Karpas-422 (cell line): ENCODE data around the gene MAP2K3. TPM values are rescaled to one million over a fixed set of nuclear protein-coding genes. Genes with fewer than 3 reads are reported as not detected.

Experiments used
- DNase-seq: peaks from one replicate; pipeline ENCODE4 v3.0.0-alpha.2; 2015
- H2AFZ ChIP-seq: fragments of 200-600 bp; sonication (generic); 2 replicates; pipeline ENCODE4 v1.6.1; 2014; ENCODE audit warnings: antibody characterized with exemption, low read length, mixed read lengths
- H3K27ac ChIP-seq: fragments of 200-600 bp; sonication (generic); 2 replicates; pipeline ENCODE4 v1.5.1; 2014; ENCODE audit warnings: mild to moderate bottlenecking, low read length, moderate library complexity
- H3K27me3 ChIP-seq: fragments of 200-600 bp; sonication (generic); 2 replicates; pipeline ENCODE4 v1.6.1; 2014; ENCODE audit warnings: low read length, mixed read lengths
- H3K36me3 ChIP-seq: fragments of 200-600 bp; sonication (generic); 2 replicates; pipeline ENCODE4 v1.6.1; 2014; ENCODE audit warnings: low read length, mixed read lengths; ENCODE audit not compliant: insufficient read depth
- H3K4me1 ChIP-seq: fragments of 200-600 bp; sonication (generic); 2 replicates; pipeline ENCODE4 v1.6.1; 2014; ENCODE audit warnings: mild to moderate bottlenecking, low read length, mixed read lengths
- H3K4me2 ChIP-seq: fragments of 200-600 bp; sonication (generic); 2 replicates; pipeline ENCODE4 v1.6.1; 2014; ENCODE audit warnings: low read length, low read depth, mild to moderate bottlenecking; ENCODE audit not compliant: poor library complexity, severe bottlenecking
- H3K4me3 ChIP-seq: fragments of 200-600 bp; sonication (generic); 2 replicates; pipeline ENCODE4 v1.5.1; 2014; ENCODE audit warnings: mild to moderate bottlenecking, antibody characterized with exemption, low read length, mixed read lengths
- H3K79me2 ChIP-seq: fragments of 200-600 bp; sonication (generic); 2 replicates; pipeline ENCODE4 v1.6.1; 2014; ENCODE audit warnings: mild to moderate bottlenecking, low read length, mixed read lengths
- H3K9ac ChIP-seq: fragments of 200-600 bp; sonication (generic); 2 replicates; pipeline ENCODE4 v1.6.0; 2014; ENCODE audit warnings: low read length
- H3K9me2 ChIP-seq: fragments of 200-600 bp; sonication (generic), shearing (Covaris generic); replicated peaks from 2 replicates; pipeline ENCODE4 v1.6.0; 2014; ENCODE audit warnings: mild to moderate bottlenecking, low read length, moderate library complexity; ENCODE audit not compliant: insufficient read depth
- H3K9me3 ChIP-seq: fragments of 300-700, 200-600 bp; sonication (generic); 2 replicates; pipeline ENCODE4 v1.6.1; 2014; ENCODE audit warnings: low read length, mixed read lengths
- H4K20me1 ChIP-seq: fragments of 200-600 bp; sonication (generic); 2 replicates; pipeline ENCODE4 v1.6.1; 2014; ENCODE audit warnings: mild to moderate bottlenecking, antibody characterized with exemption, low read length, low read depth; ENCODE audit not compliant: insufficient read depth
- total RNA-seq: library from RNA; depleted of rRNA; stranded (reverse); fragments of >200 nt; shearing (Covaris generic); gene quantifications from 2 replicates; pipeline ENCODE4 v1.2.3, GENCODE V29; 2014; ENCODE audit warnings: low replicate concordance

Gene MAP2K3
- total RNA-seq, 1 experiment from 2014 or later, result 49.4 TPM

- Histone ChIP-seq H3K36me3 (no peaks in the 10 kb centered on the region), H3K9me3 (no peaks in the 10 kb centered on the region), H3K79me2 (no peaks in the 10 kb centered on the region), H3K9ac (no peak overlapping the region), H4K20me1 (no peaks in the 10 kb centered on the region), H3K9me2 (no peaks in the 10 kb centered on the region), H3K4me3 (no peak overlapping the region), H2AFZ (no peak overlapping the region), H3K27me3 (no peaks in the 10 kb centered on the region), H3K4me2 (no peak overlapping the region), H3K27ac (no peak overlapping the region), H3K4me1 (no peaks in the 10 kb centered on the region)
- DNase-seq, result no peak
Measured at GRCh38 chr17:21263376-21263775, 21.1 kb upstream of the MAP2K3 start.

GRCh38 chr17:21268596-21269188 is 15.8 kb upstream of the MAP2K3 start:
- no peaks in the 10 kb centered on the region for H3K9me3 ChIP-seq
- H3K4me1 ChIP-seq, result peaks cover 7% of the 10 kb centered on the region
- no peak overlapping the region for H3K9ac ChIP-seq
- no peaks in the 10 kb centered on the region for H3K9me2 ChIP-seq
- H4K20me1 ChIP-seq, result no peaks in the 10 kb centered on the region
- H3K27me3 ChIP-seq, result no peaks in the 10 kb centered on the region
- DNase-seq, result no peak
- no peaks in the 10 kb centered on the region for H3K79me2 ChIP-seq
- H2AFZ ChIP-seq, result no peak overlapping the region
- no peaks in the 10 kb centered on the region for H3K36me3 ChIP-seq
- no peak overlapping the region for H3K27ac ChIP-seq
- H3K4me2 ChIP-seq, result no peak overlapping the region
- H3K4me3 ChIP-seq, result no peak overlapping the region

- H3K9me2 ChIP-seq, result no peaks in the 10 kb centered on the region
- no peaks in the 10 kb centered on the region for H3K36me3 ChIP-seq
- H3K4me1 ChIP-seq, result peaks cover 12% of the 10 kb centered on the region
- H3K4me2 ChIP-seq, result no peak overlapping the region
- no peak overlapping the region for H3K4me3 ChIP-seq
- no peak for DNase-seq
- H2AFZ ChIP-seq, result no peak overlapping the region
- no peaks in the 10 kb centered on the region for H3K9me3 ChIP-seq
- H3K79me2 ChIP-seq, result no peaks in the 10 kb centered on the region
- H3K27ac ChIP-seq, result no peak overlapping the region
- H3K9ac ChIP-seq, result no peak overlapping the region
- no peaks in the 10 kb centered on the region for H3K27me3 ChIP-seq
- no peaks in the 10 kb centered on the region for H4K20me1 ChIP-seq
Measured at GRCh38 chr17:21269394-21269793, 15.1 kb upstream of the MAP2K3 start.

GRCh38 chr17:21271454-21272183 is 12.9 kb upstream of the MAP2K3 start:
- DNase-seq, result no peak
- no peaks in the 10 kb centered on the region for H3K79me2 ChIP-seq
- H2AFZ ChIP-seq, result no peak overlapping the region
- no peaks in the 10 kb centered on the region for H4K20me1 ChIP-seq
- no peak overlapping the region for H3K27ac ChIP-seq
- H3K4me2 ChIP-seq, result no peak overlapping the region
- no peak overlapping the region for H3K4me3 ChIP-seq
- peaks cover 33% of the 10 kb centered on the region for H3K4me1 ChIP-seq
- no peaks in the 10 kb centered on the region for H3K9me2 ChIP-seq
- H3K27me3 ChIP-seq, result no peaks in the 10 kb centered on the region
- H3K9ac ChIP-seq, result no peak overlapping the region
- H3K9me3 ChIP-seq, result no peaks in the 10 kb centered on the region
- no peaks in the 10 kb centered on the region for H3K36me3 ChIP-seq

GRCh38 chr17:21272250-21272649 is 12.3 kb upstream of the MAP2K3 start:
- Histone ChIP-seq H3K4me1 (peaks cover 33% of the 10 kb centered on the region), H4K20me1 (no peaks in the 10 kb centered on the region), H3K27me3 (no peaks in the 10 kb centered on the region), H3K36me3 (no peaks in the 10 kb centered on the region), H3K79me2 (no peaks in the 10 kb centered on the region), H3K4me3 (no peak overlapping the region), H3K9me2 (no peaks in the 10 kb centered on the region), H2AFZ (no peak overlapping the region), H3K27ac (no peak overlapping the region), H3K9me3 (no peaks in the 10 kb centered on the region), H3K9ac (no peak overlapping the region), H3K4me2 (no peak overlapping the region)
- no peak for DNase-seq

GRCh38 chr17:21272881-21273792 is 11.4 kb upstream of the MAP2K3 start:
- no peaks in the 10 kb centered on the region for H3K9me3 ChIP-seq
- H3K9me2 ChIP-seq, result no peaks in the 10 kb centered on the region
- no peak overlapping the region for H2AFZ ChIP-seq
- H3K27ac ChIP-seq, result no peak overlapping the region
- H3K27me3 ChIP-seq, result no peaks in the 10 kb centered on the region
- H3K36me3 ChIP-seq, result no peaks in the 10 kb centered on the region
- no peaks in the 10 kb centered on the region for H3K79me2 ChIP-seq
- no peaks in the 10 kb centered on the region for H4K20me1 ChIP-seq
- DNase-seq, result peak; percentile 71
- no peak overlapping the region for H3K4me2 ChIP-seq
- H3K4me3 ChIP-seq, result no peak overlapping the region
- peaks cover 33% of the 10 kb centered on the region for H3K4me1 ChIP-seq
- H3K9ac ChIP-seq, result no peak overlapping the region

GRCh38 chr17:21275047-21275578 is 9.4 kb upstream of the MAP2K3 start:
- H3K27ac ChIP-seq, result no peak overlapping the region
- DNase-seq, result no peak
- peak overlapping the region; percentile 100 for H2AFZ ChIP-seq
- no peaks in the 10 kb centered on the region for H3K9me3 ChIP-seq
- H3K4me1 ChIP-seq, result peaks cover 36% of the 10 kb centered on the region
- H3K36me3 ChIP-seq, result no peaks in the 10 kb centered on the region
- no peaks in the 10 kb centered on the region for H3K79me2 ChIP-seq
- H4K20me1 ChIP-seq, result no peaks in the 10 kb centered on the region
- H3K9ac ChIP-seq, result peak overlapping the region; percentile 83
- H3K4me2 ChIP-seq, result peak overlapping the region; percentile 98
- peak overlapping the region; percentile 78 for H3K4me3 ChIP-seq
- H3K27me3 ChIP-seq, result no peaks in the 10 kb centered on the region
- no peaks in the 10 kb centered on the region for H3K9me2 ChIP-seq
